Peyer's patch (tissue), 4 donors: ENCODE measurements around the gene FRYL. TPM values are rescaled to one million over a fixed set of nuclear protein-coding genes. Genes with fewer than 3 reads are reported as not detected.

Experiments
- DNase-seq, 3 donors: peaks; one replicate each; pipeline ENCODE4 v3.0.0-alpha.2; 2017 to 2019
- H3K27ac ChIP-seq, 4 donors: fragments of 200-600 bp; sonication (generic); one replicate each; pipeline ENCODE4 v1.5.1; 2016 to 2019
- H3K27me3 ChIP-seq, 2 donors: fragments of 200-600 bp; sonication (generic); one replicate each; pipeline ENCODE4 v1.5.1; 2019
- H3K36me3 ChIP-seq, 3 donors: fragments of 200-600 bp; sonication (generic); one replicate each; pipeline ENCODE4 v1.5.1; 2016 to 2019
- H3K4me1 ChIP-seq, 4 donors: fragments of 200-600 bp; sonication (generic); one replicate each; pipeline ENCODE4 v1.5.1; 2016 to 2019
- H3K4me3 ChIP-seq, 4 donors: fragments of 200-600 bp; sonication (generic); 1 replicate in 3 of 4; 2 replicates in 1 of 4; pipeline ENCODE4 v1.5.1; 2016 to 2019; ENCODE audit warnings: mild to moderate bottlenecking in 1 of 4
- H3K9me3 ChIP-seq, 4 donors: fragments of 200-600 bp; sonication (generic); one replicate each; pipeline ENCODE4 v1.5.1; 2016 to 2019; ENCODE audit warnings: mild to moderate bottlenecking in 1 of 4
- POLR2A ChIP-seq, 2 donors: fragments of 450-650 bp; IDR thresholded peaks; one replicate each; pipeline ENCODE4 v1.5.1; 2017; ENCODE audit warnings: antibody characterized with exemption in 2 of 2, mild to moderate bottlenecking in 2 of 2, moderate library complexity in 2 of 2
- total RNA-seq, 4 donors: library from RNA; depleted of rRNA; stranded (reverse); fragments of >200 nt; gene quantifications; one replicate each; pipeline ENCODE4 v1.1.0, GENCODE V29; 2016
- TF ChIP-seq, protein P1 (sequence below), 6 experiments: fragments of 450-650 bp in 4 of 6; fragments of 200-600 bp in 2 of 6; sonication (generic) in 1 of 6; IDR thresholded peaks; one replicate each; pipeline ENCODE4 v1.5.1; 2017 to 2019; ENCODE audit warnings: antibody characterized with exemption in 6 of 6, mild to moderate bottlenecking in 3 of 6, moderate library complexity in 1 of 6

Gene FRYL
- total RNA-seq, 4 donors from 2014 or later, result 220 to 253 (median 241) TPM

DNA sequence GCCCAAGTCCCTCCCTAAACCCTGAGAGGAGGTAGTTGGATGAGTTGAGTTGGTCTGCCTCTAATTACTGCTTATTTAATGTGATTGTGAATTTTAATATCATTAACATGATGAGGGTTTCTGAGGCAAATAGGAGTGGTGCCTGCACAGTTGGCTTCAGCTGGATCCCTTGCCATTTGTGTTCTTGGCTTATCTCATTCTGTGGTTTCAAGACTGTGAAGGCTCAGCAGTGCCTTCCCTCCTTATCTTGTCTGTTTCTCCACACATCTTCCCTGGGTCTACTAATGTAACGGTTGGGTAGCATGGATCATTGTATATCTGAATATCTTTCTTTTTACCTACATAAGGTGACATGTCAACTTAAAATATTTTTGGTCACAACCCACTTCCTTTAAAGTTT lies 298.5 kb downstream of the FRYL start:
- peaks cover 0 to 10% (median 5%) of the 10 kb centered on the region in 4 donors for H3K4me1 ChIP-seq
- no peak overlapping the region for H3K27ac ChIP-seq
- H3K27me3 ChIP-seq, result peaks cover 0 to 22% of the 10 kb centered on the region in 2 donors

DNA sequence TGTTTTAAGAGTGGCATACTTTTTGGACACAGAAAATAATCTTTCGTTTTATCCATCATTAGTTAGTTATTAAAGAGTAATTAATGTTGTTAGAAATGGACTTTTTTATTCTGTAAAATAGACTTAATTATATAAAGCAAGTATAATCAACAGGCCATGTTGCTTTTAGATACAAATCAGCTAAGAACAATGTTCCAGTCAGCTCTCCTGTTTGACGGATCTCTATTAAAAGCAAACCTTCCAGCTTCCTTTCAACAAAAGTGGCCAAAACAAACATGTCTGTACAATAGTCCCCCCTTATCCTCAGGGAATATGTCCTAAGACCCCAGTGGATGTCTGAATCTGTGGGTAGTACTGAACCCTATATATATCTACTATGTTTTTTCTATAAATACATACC lies 301.8 kb downstream of the FRYL start:
- Histone ChIP-seq H3K4me3 (no peak overlapping the region), H3K36me3 (no peaks in the 10 kb centered on the region), H3K9me3 (peaks cover 0 to under 1% (median 0%) of the 10 kb centered on the region in 4 donors), H3K27ac (no peak overlapping the region), H3K27me3 (peaks cover 0 to 5% of the 10 kb centered on the region in 2 donors), H3K4me1 (peaks cover 0 to 1% (median under 1%) of the 10 kb centered on the region in 4 donors)
- no peak for DNase-seq
- TF ChIP-seq, protein P1, sequence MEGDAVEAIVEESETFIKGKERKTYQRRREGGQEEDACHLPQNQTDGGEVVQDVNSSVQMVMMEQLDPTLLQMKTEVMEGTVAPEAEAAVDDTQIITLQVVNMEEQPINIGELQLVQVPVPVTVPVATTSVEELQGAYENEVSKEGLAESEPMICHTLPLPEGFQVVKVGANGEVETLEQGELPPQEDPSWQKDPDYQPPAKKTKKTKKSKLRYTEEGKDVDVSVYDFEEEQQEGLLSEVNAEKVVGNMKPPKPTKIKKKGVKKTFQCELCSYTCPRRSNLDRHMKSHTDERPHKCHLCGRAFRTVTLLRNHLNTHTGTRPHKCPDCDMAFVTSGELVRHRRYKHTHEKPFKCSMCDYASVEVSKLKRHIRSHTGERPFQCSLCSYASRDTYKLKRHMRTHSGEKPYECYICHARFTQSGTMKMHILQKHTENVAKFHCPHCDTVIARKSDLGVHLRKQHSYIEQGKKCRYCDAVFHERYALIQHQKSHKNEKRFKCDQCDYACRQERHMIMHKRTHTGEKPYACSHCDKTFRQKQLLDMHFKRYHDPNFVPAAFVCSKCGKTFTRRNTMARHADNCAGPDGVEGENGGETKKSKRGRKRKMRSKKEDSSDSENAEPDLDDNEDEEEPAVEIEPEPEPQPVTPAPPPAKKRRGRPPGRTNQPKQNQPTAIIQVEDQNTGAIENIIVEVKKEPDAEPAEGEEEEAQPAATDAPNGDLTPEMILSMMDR (IDR thresholded peaks at IDR 0.05), result no peak
- no peak for TF ChIP-seq POLR2A (IDR thresholded peaks at IDR 0.05)

More for the DNA sequence above, 298.5 kb downstream of the FRYL start:
- Histone ChIP-seq H3K9me3 (peaks cover 0 to 3% (median 0%) of the 10 kb centered on the region in 4 donors), H3K4me3 (no peak overlapping the region), H3K36me3 (no peaks in the 10 kb centered on the region)
- no peak for DNase-seq
- TF ChIP-seq, protein P1 (IDR thresholded peaks at IDR 0.05), result no peak
- no peak for TF ChIP-seq POLR2A (IDR thresholded peaks at IDR 0.05)

DNA sequence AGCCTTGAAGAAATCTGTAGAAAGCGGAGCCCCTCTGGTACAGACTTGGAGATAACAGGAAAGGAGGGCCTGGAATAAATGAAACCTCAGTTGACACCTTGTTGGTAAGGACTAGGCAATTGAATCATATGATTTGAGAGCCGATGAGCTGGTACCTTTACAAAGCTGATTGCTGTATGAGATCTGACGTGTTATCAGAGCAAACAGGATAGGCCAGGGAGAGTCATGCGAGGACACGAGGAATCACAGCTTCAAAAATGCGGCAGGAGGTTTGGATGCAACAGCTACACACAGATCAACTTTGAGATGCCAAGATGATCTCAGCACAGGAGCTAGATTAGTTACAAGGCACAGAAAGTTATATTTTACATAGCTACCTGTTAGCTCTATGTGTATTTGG lies 304.3 kb downstream of the FRYL start:
- Histone ChIP-seq H3K4me3 (no peak overlapping the region), H3K27me3 (no peaks in the 10 kb centered on the region), H3K27ac (no peak overlapping the region), H3K4me1 (no peaks in the 10 kb centered on the region), H3K9me3 (no peaks in the 10 kb centered on the region), H3K36me3 (no peaks in the 10 kb centered on the region)
- no peak for DNase-seq
- no peak for TF ChIP-seq POLR2A (IDR thresholded peaks at IDR 0.05)
- TF ChIP-seq, protein P1 (IDR thresholded peaks at IDR 0.05), result no peak

- no peak overlapping the region for H3K27ac ChIP-seq
- H3K36me3 ChIP-seq, result no peaks in the 10 kb centered on the region
- H3K4me3 ChIP-seq, result no peak overlapping the region
- no peaks in the 10 kb centered on the region for H3K27me3 ChIP-seq
- H3K4me1 ChIP-seq, result no peaks in the 10 kb centered on the region
- TF ChIP-seq, protein P1 (IDR thresholded peaks at IDR 0.05), result no peak
- TF ChIP-seq POLR2A (IDR thresholded peaks at IDR 0.05), result no peak
- no peaks in the 10 kb centered on the region for H3K9me3 ChIP-seq
- no peak for DNase-seq
These were observed 307.3 kb downstream of the FRYL start for GRCh38 chr4:48472794-48473193.

DNA sequence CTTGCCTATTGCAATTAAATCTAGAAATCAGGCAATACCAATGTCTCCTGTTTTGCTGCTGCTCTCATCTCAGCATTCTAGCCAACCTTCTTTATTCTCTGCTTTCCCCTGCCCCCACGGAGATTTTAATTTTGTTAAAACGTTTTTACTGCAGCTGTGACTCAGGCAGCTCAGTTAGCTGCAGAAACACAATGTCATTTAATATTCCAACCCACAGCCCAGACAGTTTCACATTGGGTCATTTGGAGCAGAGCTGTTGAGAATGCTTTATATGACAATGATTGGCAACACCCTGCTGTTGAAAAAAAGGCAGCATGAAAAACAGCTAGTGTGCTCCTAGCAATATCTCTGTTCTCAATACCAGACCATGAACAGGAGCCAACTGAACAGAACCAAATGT lies 309.5 kb downstream of the FRYL start:
- no peak for TF ChIP-seq POLR2A (IDR thresholded peaks at IDR 0.05)
- TF ChIP-seq, protein P1 (IDR thresholded peaks at IDR 0.05), result no peak
- Histone ChIP-seq H3K27me3 (no peaks in the 10 kb centered on the region), H3K9me3 (no peaks in the 10 kb centered on the region), H3K36me3 (no peaks in the 10 kb centered on the region), H3K27ac (no peak overlapping the region), H3K4me1 (no peaks in the 10 kb centered on the region), H3K4me3 (no peak overlapping the region)
- DNase-seq, result no peak

DNA sequence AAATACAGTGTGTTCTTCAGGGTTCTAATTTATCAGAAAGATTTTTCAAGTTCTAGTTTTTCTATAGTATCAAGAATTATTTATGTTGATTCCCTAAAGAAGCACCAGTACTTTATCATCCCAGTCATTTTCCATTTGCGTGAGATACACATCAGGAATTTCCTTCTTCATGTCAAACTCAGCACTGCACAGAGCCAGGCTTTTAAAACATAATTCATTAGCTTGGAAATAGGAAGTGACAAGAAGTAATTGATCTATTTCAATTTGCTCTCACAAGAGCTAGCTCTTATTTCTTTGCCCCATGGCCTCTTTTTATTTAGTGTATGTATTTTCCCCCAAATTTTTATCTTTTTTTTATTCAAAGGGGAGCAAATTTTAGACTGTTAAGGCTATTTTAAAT lies 309.9 kb downstream of the FRYL start:
- Histone ChIP-seq H3K4me1 (no peaks in the 10 kb centered on the region), H3K4me3 (no peak overlapping the region), H3K36me3 (no peaks in the 10 kb centered on the region), H3K27ac (no peak overlapping the region), H3K27me3 (no peaks in the 10 kb centered on the region), H3K9me3 (no peaks in the 10 kb centered on the region)
- TF ChIP-seq, protein P1 (IDR thresholded peaks at IDR 0.05), result no peak
- no peak for TF ChIP-seq POLR2A (IDR thresholded peaks at IDR 0.05)
- no peak for DNase-seq
